GM12878 (cell line): ENCODE measurements around the gene AKAP12. TPM values are rescaled to one million over a fixed set of nuclear protein-coding genes. Genes with fewer than 3 reads are reported as not detected.

Source experiments
- ATAC-seq: fragments of 200-7000 bp; cut with Tn5 transposase; 3 replicates; pipeline ENCODE4 v1.9.1; 2020; ENCODE audit warnings: mild to moderate bottlenecking, moderate library complexity
- BruUV-seq: library from RNA; stranded (reverse); fragments of 400-500 nt; replicated peaks from 2 replicates; lab custom pipeline; 2021; lab: Mats Ljungman, UMichigan
- CTCF ChIA-PET: fragments of 300-600 bp; sonication (Branson Sonifier 250); formaldehyde crosslinking; extraction: SDS; loops from one replicate; lab custom pipeline; 2021; ENCODE audit warnings: inconsistent platforms; lab: Yijun Ruan, JAX
- POLR2A ChIA-PET: fragments of 350-600 bp; formaldehyde crosslinking; extraction: SDS; loops from one replicate; lab custom pipeline; 2021; ENCODE audit warnings: inconsistent platforms; lab: Charles Lee
- RAD21 ChIA-PET: fragments of 300-600 bp; sonication (Branson Sonifier 250); formaldehyde crosslinking; loops from one replicate; lab custom pipeline; 2023; ENCODE audit warnings: antibody characterized with exemption; ENCODE audit not compliant: unreplicated experiment; lab: Charles Lee
- SMC1A ChIA-PET: fragments of 300-600 bp; sonication (Branson Sonifier 250); formaldehyde crosslinking; loops from one replicate; lab custom pipeline; 2023; ENCODE audit not compliant: unreplicated experiment, uncharacterized antibody; lab: Charles Lee
- DNase-seq: peaks from one replicate; pipeline ENCODE4 v3.0.0-alpha.2; 2011; ENCODE audit warnings: low read depth, low spot score
- FAIRE-seq: peaks from 3 replicates; lab custom pipeline; 2011; peaks lifted over from hg19 to GRCh38; lab: Jason Lieb, UNC
- H2AFZ ChIP-seq: 2 replicates; pipeline ENCODE4 v1.6.0; 2011; ENCODE audit warnings: low read depth, low read length, control low read depth; ENCODE audit not compliant: control insufficient read depth
- H3K27ac ChIP-seq: 2 replicates; pipeline ENCODE4 v1.5.1; 2011; ENCODE audit warnings: control low read depth; ENCODE audit not compliant: control insufficient read depth, insufficient read depth
- H3K27me3 ChIP-seq, 2 experiments: replicated peaks in 1 of 2; 2 replicates each; pipeline versions ENCODE4 v1.6.0 to v1.6.1; 2011; ENCODE audit warnings: low read length in 1 of 2; ENCODE audit not compliant: control insufficient read depth in 2 of 2, insufficient read depth in 2 of 2
- H3K36me3 ChIP-seq, 2 experiments: 2 replicates each; pipeline ENCODE4 v1.5.1; 2011; ENCODE audit warnings: low read length in 1 of 2; ENCODE audit not compliant: control insufficient read depth in 2 of 2, insufficient read depth in 2 of 2
- H3K4me1 ChIP-seq: 2 replicates; pipeline ENCODE4 v1.6.1; 2011; ENCODE audit warnings: mild to moderate bottlenecking, low read length, moderate library complexity, mixed read lengths; ENCODE audit not compliant: control insufficient read depth, insufficient read depth
- H3K4me2 ChIP-seq: 2 replicates; pipeline ENCODE4 v1.6.0; 2011; ENCODE audit warnings: control low read depth; ENCODE audit not compliant: control insufficient read depth, insufficient read depth
- H3K4me3 ChIP-seq: fragments of 200-600 bp; sonication (generic); 2 replicates; pipeline ENCODE4 v1.5.1; 2016
- H3K79me2 ChIP-seq: 2 replicates; pipeline ENCODE4 v1.6.0; 2011; ENCODE audit warnings: low read length; ENCODE audit not compliant: control insufficient read depth, insufficient read depth
- H3K9ac ChIP-seq: 2 replicates; pipeline ENCODE4 v1.8.0; 2011; ENCODE audit warnings: low read length, control low read depth, mixed read lengths; ENCODE audit not compliant: control insufficient read depth, insufficient read depth
- H3K9me3 ChIP-seq: replicated peaks from 3 replicates; pipeline ENCODE4 v1.5.1; 2011; ENCODE audit warnings: mild to moderate bottlenecking, low read length; ENCODE audit not compliant: control insufficient read depth, insufficient read depth
- H4K20me1 ChIP-seq: 2 replicates; pipeline ENCODE4 v1.6.0; 2011; ENCODE audit not compliant: control insufficient read depth, insufficient read depth
- CBX3 ChIP-seq: fragments of 200-600 bp; sonication (generic); IDR thresholded peaks from 2 replicates; pipeline ENCODE4 v1.6.1; 2016; ENCODE audit warnings: low read depth, borderline replicate concordance
- FOXM1 ChIP-seq: IDR thresholded peaks from 2 replicates; pipeline ENCODE4 v1.6.1; 2012; ENCODE audit warnings: low read depth, mild to moderate bottlenecking, inconsistent platforms, low read length, moderate library complexity
- GABPA ChIP-seq: IDR thresholded peaks from 2 replicates; pipeline ENCODE4 v1.6.1; 2014; ENCODE audit warnings: antibody characterized with exemption, low read depth, mild to moderate bottlenecking, inconsistent platforms
- MYB ChIP-seq: fragments of 150-350 bp; IDR thresholded peaks from 2 replicates; pipeline ENCODE4 v1.6.1; 2014; ENCODE audit warnings: mild to moderate bottlenecking, low read depth, low read length, borderline replicate concordance
- NR2C2 ChIP-seq: IDR thresholded peaks from 2 replicates; pipeline ENCODE4 v1.6.1; 2011; ENCODE audit warnings: borderline replicate concordance, low read depth; ENCODE audit not compliant: control insufficient read depth, insufficient read length
- SREBF1 ChIP-seq: IDR thresholded peaks from 2 replicates; pipeline ENCODE4 v1.6.1; 2012; ENCODE audit warnings: mild to moderate bottlenecking, low read length
- WGBS: methylation state at CpG from one replicate; pipeline ENCODE4 v1.1.6; 2016; ENCODE audit warnings: low lambda C conversion rate; ENCODE audit not compliant: insufficient replicate concordance, insufficient coverage; ENCODE audit errors: missing lambda C conversion rate; 5-methylcytosine and 5-hydroxymethylcytosine counted together
- in situ Hi-C: fragments of 300-500 bp; cut with MboI; formaldehyde crosslinking; loops from 9 replicates; pipeline ENCODE4 v1.14.3; 2018; ENCODE audit warnings: mixed read lengths
- intact Hi-C: fragments of 100-400 bp; cut with micrococcal nuclease; formaldehyde crosslinking; loops from one replicate; pipeline ENCODE4 v1.14.2; 2022; ENCODE audit not compliant: unreplicated experiment
- polyA plus RNA-seq, 11 experiments: library from polyadenylated mRNA; depleted of rRNA in 4 of 11; unstranded in 6 of 11; stranded (reverse) in 5 of 11; fragments of >200 nt; fragmentation: Nextera tagmentation in 4 of 11; fragmentation: Illumina TruSeq in 1 of 11; extraction: Ambion mirVana in 4 of 11; extraction: Trizol in 1 of 11; gene quantifications; 1 replicate in 1 of 11; 2 replicates in 10 of 11; pipeline versions ENCODE4 v1.2.1 to v1.2.3, GENCODE V29; 2011 to 2016; ENCODE audit warnings: inconsistent platforms in 2 of 11, missing spikeins in 2 of 11, low read depth in 1 of 11
- total RNA-seq, 4 experiments: library from RNA; depleted of rRNA in 3 of 4; stranded (reverse); fragments of >200 nt in 3 of 4; fragmentation: Illumina TruSeq in 1 of 4; extraction: Trizol in 1 of 4; gene quantifications; 2 replicates each; pipeline versions ENCODE4 v1.2.1 to v1.2.3, GENCODE V29; 2013 to 2021
- TF ChIP-seq, protein P1 (sequence below): IDR thresholded peaks from 2 replicates; pipeline ENCODE4 v1.6.1; 2012; ENCODE audit warnings: improper control_type of control experiment, low read depth, low read length; ENCODE audit not compliant: insufficient replicate concordance
- TF ChIP-seq, protein P2 (sequence below): fragments of 150-350 bp; IDR thresholded peaks from 2 replicates; pipeline ENCODE4 v1.6.1; 2016; ENCODE audit warnings: low read depth, low read length
- TF ChIP-seq, protein P3 (sequence below): fragments of 450-650 bp; IDR thresholded peaks from 2 replicates; pipeline ENCODE4 v1.6.1; 2018; ENCODE audit warnings: mild to moderate bottlenecking, low read depth, moderate library complexity; ENCODE audit not compliant: partially characterized antibody
- TF ChIP-seq, protein P4 (sequence below): IDR thresholded peaks from 2 replicates; pipeline ENCODE4 v1.6.1; 2012; ENCODE audit warnings: low read depth, low read length, improper control_type of control experiment

The AKAP12 gene
- total and polyA plus RNA-seq, 10 of the 15 experiments (the other 5 are each of a cell fraction or from before 2014, with no cell fraction given) = under 0.01 to 0.72 (median 0.06) TPM; not detected in 4

DNA sequence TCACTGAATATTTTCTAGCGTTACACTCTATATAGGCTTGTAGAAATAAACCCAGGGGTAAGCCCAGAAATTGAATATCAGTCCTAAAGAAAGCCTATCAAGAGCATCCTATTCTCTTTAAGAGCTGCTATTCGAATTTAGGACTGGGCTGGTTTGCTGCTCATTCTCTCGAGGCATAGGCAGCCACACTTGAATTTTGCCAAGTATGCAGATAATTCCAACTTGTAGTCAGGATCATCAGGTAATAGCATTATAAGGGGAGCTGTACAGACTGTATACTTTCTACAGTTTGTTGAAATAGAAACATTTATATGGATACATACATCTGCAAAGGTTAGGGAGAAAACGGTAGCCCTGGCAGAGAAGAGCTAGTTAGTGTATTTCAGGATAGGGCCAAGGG lies 153.6 kb downstream of the AKAP12 start:
- in situ Hi-C loops (no loop called here), intact Hi-C loops (loop anchor here (5.0 kb wide), 2 partner anchors 309 to 1589 kb away; partner anchors contain the start of gene FBXO5)
- no peak for ATAC-seq
- Histone ChIP-seq H3K4me1 (peaks cover 18% of the 10 kb centered on the region), H3K36me3 (peaks cover 0 to 4% of the 10 kb centered on the region in 2 experiments; a peak in 1 of 4 replicates), H2AFZ (no peak overlapping the region), H3K79me2 (peaks cover 86% of the 10 kb centered on the region), H4K20me1 (0 out of 2 replicates have a peak, but pooled peaks cover 6% of the 10 kb centered on the region), H3K4me3 (peak overlapping the region; percentile 82), H3K27ac (peak overlapping the region; percentile 56; the same call in 1 of the 2 replicates), H3K4me2 (peak overlapping the region; percentile 93), H3K9ac (peak overlapping the region; percentile 36), H3K27me3 (no peaks in the 10 kb centered on the region), H3K9me3 (no peaks in the 10 kb centered on the region)
- BruUV-seq = no TSS peak
- ChIA-PET POLR2A (interaction anchor here (0.6 to 1.4 kb wide), 2 partner anchors 12 to 58 kb away, joined by 3 to 6 read pairs; partner anchors contain the start of gene RMND1), CTCF (interaction anchor here (1.2 to 5.9 kb wide), 4 partner anchors 9 to 58 kb away, joined by 4 to 63 read pairs (median 6); no protein-coding TSS in a partner anchor), SMC1A (interaction anchor here (0.9 kb wide), 2 partner anchors 58 to 91 kb away, joined by 4 to 6 read pairs; no protein-coding TSS in a partner anchor), RAD21 (no interaction called here)
- WGBS = 0% methylated on average over 4 of the region's 4 CpGs
- DNase-seq = no peak
- no peak for FAIRE-seq
- TF ChIP-seq CBX3 (no peak), NR2C2 (no peak), FOXM1 (no peak), MYB (no peak), GABPA (no peak), SREBF1 (no peak)
- TF ChIP-seq, protein P1, sequence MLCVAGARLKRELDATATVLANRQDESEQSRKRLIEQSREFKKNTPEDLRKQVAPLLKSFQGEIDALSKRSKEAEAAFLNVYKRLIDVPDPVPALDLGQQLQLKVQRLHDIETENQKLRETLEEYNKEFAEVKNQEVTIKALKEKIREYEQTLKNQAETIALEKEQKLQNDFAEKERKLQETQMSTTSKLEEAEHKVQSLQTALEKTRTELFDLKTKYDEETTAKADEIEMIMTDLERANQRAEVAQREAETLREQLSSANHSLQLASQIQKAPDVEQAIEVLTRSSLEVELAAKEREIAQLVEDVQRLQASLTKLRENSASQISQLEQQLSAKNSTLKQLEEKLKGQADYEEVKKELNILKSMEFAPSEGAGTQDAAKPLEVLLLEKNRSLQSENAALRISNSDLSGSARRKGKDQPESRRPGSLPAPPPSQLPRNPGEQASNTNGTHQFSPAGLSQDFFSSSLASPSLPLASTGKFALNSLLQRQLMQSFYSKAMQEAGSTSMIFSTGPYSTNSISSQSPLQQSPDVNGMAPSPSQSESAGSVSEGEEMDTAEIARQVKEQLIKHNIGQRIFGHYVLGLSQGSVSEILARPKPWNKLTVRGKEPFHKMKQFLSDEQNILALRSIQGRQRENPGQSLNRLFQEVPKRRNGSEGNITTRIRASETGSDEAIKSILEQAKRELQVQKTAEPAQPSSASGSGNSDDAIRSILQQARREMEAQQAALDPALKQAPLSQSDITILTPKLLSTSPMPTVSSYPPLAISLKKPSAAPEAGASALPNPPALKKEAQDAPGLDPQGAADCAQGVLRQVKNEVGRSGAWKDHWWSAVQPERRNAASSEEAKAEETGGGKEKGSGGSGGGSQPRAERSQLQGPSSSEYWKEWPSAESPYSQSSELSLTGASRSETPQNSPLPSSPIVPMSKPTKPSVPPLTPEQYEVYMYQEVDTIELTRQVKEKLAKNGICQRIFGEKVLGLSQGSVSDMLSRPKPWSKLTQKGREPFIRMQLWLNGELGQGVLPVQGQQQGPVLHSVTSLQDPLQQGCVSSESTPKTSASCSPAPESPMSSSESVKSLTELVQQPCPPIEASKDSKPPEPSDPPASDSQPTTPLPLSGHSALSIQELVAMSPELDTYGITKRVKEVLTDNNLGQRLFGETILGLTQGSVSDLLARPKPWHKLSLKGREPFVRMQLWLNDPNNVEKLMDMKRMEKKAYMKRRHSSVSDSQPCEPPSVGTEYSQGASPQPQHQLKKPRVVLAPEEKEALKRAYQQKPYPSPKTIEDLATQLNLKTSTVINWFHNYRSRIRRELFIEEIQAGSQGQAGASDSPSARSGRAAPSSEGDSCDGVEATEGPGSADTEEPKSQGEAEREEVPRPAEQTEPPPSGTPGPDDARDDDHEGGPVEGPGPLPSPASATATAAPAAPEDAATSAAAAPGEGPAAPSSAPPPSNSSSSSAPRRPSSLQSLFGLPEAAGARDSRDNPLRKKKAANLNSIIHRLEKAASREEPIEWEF = no peak
- TF ChIP-seq, protein P2, sequence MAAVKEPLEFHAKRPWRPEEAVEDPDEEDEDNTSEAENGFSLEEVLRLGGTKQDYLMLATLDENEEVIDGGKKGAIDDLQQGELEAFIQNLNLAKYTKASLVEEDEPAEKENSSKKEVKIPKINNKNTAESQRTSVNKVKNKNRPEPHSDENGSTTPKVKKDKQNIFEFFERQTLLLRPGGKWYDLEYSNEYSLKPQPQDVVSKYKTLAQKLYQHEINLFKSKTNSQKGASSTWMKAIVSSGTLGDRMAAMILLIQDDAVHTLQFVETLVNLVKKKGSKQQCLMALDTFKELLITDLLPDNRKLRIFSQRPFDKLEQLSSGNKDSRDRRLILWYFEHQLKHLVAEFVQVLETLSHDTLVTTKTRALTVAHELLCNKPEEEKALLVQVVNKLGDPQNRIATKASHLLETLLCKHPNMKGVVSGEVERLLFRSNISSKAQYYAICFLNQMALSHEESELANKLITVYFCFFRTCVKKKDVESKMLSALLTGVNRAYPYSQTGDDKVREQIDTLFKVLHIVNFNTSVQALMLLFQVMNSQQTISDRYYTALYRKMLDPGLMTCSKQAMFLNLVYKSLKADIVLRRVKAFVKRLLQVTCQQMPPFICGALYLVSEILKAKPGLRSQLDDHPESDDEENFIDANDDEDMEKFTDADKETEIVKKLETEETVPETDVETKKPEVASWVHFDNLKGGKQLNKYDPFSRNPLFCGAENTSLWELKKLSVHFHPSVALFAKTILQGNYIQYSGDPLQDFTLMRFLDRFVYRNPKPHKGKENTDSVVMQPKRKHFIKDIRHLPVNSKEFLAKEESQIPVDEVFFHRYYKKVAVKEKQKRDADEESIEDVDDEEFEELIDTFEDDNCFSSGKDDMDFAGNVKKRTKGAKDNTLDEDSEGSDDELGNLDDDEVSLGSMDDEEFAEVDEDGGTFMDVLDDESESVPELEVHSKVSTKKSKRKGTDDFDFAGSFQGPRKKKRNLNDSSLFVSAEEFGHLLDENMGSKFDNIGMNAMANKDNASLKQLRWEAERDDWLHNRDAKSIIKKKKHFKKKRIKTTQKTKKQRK = no peak
- TF ChIP-seq, protein P3, sequence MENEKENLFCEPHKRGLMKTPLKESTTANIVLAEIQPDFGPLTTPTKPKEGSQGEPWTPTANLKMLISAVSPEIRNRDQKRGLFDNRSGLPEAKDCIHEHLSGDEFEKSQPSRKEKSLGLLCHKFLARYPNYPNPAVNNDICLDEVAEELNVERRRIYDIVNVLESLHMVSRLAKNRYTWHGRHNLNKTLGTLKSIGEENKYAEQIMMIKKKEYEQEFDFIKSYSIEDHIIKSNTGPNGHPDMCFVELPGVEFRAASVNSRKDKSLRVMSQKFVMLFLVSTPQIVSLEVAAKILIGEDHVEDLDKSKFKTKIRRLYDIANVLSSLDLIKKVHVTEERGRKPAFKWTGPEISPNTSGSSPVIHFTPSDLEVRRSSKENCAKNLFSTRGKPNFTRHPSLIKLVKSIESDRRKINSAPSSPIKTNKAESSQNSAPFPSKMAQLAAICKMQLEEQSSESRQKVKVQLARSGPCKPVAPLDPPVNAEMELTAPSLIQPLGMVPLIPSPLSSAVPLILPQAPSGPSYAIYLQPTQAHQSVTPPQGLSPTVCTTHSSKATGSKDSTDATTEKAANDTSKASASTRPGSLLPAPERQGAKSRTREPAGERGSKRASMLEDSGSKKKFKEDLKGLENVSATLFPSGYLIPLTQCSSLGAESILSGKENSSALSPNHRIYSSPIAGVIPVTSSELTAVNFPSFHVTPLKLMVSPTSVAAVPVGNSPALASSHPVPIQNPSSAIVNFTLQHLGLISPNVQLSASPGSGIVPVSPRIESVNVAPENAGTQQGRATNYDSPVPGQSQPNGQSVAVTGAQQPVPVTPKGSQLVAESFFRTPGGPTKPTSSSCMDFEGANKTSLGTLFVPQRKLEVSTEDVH = no peak
- TF ChIP-seq, protein P4, sequence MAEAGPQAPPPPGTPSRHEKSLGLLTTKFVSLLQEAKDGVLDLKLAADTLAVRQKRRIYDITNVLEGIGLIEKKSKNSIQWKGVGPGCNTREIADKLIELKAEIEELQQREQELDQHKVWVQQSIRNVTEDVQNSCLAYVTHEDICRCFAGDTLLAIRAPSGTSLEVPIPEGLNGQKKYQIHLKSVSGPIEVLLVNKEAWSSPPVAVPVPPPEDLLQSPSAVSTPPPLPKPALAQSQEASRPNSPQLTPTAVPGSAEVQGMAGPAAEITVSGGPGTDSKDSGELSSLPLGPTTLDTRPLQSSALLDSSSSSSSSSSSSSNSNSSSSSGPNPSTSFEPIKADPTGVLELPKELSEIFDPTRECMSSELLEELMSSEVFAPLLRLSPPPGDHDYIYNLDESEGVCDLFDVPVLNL = no peak
